Left renal cortex interstitium (tissue), 4 donors: ENCODE data around the gene FNDC3B. TPM values are rescaled to one million over a fixed set of nuclear protein-coding genes. Genes with fewer than 3 reads are reported as not detected.
"Not testable (repeated sequence)": the region's sequence is repeated elsewhere in the genome, so short reads cannot be mapped to it uniquely, and the experiment has no call there.

Experiments
- DNase-seq, 4 donors: peaks; one replicate each; pipeline ENCODE4 v3.0.0-alpha.2; 2013; ENCODE audit warnings: low read depth in 4 of 4, low spot score in 2 of 4, missing footprints in 1 of 4
- polyA plus RNA-seq, 4 donors: library from polyadenylated mRNA; unstranded; fragments of 120-200 nt; gene quantifications; one replicate each; pipeline ENCODE4 v1.2.1, GENCODE V29; 2013; ENCODE audit not compliant: insufficient read length in 4 of 4

The FNDC3B gene
- polyA plus RNA-seq, 4 donors, result 53.6 to 63.8 (median 59.8) TPM

- DNase-seq, result no peak
These were observed 188.1 kb downstream of the FNDC3B start for GRCh38 chr3:172227340-172228035.

GRCh38 chr3:172228036-172228415 lies 188.6 kb downstream of the FNDC3B start:
- no peak for DNase-seq

DNA sequence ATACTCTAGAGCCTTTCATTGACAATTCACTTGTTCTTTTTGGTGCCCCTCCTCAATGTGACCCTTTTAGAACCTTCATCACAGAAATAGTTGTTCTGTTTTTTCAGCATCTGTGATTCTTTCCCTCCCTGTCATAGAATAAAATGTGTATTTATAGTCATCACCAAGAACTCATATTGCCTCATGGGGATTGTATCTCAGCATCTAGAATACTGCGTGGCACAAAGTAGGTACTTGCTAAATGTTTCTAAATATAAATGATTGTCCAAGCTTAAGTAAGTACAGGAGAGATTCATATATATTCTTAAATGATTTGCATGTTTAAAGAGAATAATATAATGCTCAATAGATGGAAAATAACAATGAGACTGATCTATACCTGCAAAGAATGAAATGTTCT lies 190.1 kb downstream of the FNDC3B start:
- DNase-seq, result no peak

- DNase-seq, result no peak
These were observed 192.0 kb downstream of the FNDC3B start for GRCh38 chr3:172231318-172231901.

GRCh38 chr3:172232579-172233212 lies 193.3 kb downstream of the FNDC3B start:
- no peak for DNase-seq

DNA sequence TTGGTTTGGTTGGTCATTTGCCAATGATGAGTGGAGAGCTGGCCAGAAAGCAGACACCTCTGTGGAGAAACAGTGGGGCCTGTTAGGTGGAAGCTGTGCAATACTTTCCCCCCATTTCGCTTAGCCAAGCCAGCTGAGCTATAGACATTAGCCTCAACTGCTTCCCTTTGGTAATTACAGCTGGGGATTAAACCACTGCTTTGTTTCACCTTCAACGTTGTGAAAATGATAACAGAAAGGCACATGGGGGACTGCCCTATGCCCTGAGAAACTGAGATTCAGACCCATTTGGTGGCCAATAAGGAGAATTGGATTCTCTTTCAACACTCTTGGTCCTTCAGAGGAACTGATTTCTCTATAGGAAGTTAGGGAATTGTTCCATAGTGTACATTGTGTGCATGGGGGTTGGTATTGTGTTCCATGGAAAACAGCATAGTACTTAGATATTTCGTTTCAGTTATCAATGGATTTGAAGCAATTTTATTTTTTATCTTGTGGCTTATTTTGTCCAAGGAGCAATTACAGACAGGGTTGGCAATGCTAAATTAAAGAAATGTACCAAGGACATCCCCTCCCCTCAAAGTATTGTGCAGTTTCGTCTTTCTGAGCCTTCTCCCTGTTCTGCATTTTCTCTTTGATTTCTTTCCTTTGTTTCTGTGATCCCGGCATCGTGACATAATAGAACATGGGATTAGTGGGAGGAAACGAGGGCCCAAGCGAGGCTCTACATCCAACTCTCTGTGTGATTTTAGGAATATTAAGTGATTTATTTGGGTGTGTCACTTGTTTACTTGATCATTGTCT lies 194.3 kb downstream of the FNDC3B start:
- DNase-seq, result no peak

GRCh38 chr3:172235698-172236097 lies 196.3 kb downstream of the FNDC3B start:
- DNase-seq, result no peak

DNA sequence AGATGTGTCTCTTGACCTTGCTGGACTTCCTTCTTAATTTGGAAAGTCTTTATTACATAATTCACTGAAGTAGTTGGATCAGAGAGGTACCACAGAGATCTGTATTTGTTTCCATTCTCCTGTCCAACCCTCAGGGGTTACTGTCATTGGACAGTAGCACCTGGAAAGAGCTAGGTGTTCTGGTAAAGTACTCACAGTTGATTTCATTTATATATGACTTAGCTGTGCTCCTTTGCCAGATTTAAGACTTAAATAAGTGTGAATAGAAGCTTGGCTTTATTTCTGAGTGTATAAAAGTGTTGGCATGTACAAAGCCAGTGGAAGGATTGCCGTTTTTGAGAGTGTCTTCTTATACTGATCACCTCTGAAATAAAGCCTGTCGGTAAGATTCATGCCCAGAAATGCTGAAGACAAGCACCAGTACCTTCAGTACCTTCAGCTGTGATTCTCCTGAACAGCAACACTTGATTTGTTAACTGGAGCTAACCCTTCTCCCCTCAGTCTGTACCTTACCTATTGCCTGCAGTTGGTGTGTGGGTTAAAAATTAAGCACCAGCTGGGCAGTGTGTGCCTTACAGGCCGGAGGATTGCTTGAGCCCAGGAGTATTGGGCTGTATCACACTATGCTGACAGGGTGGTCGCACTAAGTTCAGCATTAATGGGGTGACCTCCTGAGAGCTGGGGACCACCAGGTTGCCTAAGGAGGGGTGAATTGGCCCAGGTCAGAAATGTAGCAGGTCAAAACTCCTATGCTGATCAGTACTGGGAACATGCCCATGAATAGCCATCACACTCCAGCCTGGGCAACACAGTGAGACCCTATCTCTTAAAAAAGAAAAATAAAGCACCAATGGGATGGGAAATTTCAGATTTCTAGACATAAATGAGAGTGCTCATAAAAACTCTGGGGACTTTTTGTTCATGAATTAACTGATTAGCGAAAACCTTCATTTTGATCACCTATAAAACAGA lies 197.7 kb downstream of the FNDC3B start:
- DNase-seq, result no peak

- no peak for DNase-seq
These were observed 198.8 kb downstream of the FNDC3B start for GRCh38 chr3:172238188-172238587.

- DNase-seq, result no peak
These were observed 199.9 kb downstream of the FNDC3B start for GRCh38 chr3:172239218-172239790.

GRCh38 chr3:172241405-172241804 lies 202.0 kb downstream of the FNDC3B start:
- no peak for DNase-seq

- not testable (repeated sequence) for DNase-seq
These were observed 203.1 kb downstream of the FNDC3B start for GRCh38 chr3:172242471-172242870.

- not testable (repeated sequence) for DNase-seq
These were observed 204.0 kb downstream of the FNDC3B start for GRCh38 chr3:172243376-172243775.

GRCh38 chr3:172244011-172244410 lies 204.6 kb downstream of the FNDC3B start:
- no peak for DNase-seq

DNA sequence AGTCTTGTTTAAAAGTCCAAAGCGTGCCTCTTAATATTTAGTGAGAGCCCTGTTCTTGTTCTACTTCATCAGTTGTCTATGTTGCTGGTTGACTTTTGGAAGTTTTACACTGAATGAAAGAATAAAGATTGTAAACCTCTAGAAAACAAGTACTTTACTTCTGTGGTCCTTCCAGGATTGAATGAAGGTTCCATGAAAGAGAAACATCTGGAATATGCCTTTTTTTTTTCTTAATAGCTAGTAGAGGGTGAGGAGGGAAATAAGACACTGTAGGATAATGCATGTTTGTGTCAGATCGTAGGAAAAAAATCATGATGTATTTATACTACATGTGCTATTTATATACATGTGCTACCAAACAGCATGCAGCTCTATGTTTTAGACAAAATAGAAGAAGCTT lies 205.9 kb downstream of the FNDC3B start:
- no peak for DNase-seq

DNA sequence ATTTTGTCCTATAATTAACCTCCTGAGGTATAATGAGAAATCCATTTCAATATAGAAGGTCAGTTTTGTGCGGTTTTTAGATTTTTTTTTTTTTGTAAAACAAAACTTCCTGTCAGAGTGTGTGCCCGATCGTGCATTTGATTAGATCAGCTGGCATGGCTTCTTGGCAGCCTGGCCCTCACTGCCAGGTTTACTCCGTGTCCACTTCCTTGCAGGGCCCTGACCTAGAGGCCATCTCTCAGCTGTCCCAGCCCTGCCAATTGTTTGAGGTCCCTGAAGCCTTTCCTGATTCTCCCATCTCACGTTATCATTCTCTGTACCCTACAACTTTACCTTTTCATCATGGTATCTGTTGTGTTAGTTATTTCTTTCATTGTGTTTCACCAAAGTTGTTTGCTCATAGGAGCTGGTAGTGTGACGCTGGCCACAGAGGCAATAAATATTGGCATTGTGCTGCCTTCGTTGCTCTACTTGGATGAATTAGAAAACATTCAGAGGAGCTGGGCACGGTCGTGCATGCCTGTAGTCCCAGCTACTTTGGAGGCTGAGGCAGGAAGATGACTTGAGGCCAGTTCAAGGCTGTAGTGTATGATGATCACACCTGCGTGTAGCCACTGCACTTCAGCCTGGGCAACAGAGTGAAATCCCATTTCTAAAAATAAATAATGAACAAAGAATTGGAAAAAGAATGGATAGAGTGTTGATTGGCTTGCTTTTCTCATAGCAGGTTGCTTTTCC lies 206.9 kb downstream of the FNDC3B start:
- DNase-seq, result no peak

GRCh38 chr3:172247525-172248274 lies 208.3 kb downstream of the FNDC3B start:
- no peak for DNase-seq

GRCh38 chr3:172249039-172249438 lies 209.7 kb downstream of the FNDC3B start:
- no peak for DNase-seq
